Bronchial epithelial cell (primary cell): ENCODE results near the gene NUAK2. TPM values are rescaled to one million over a fixed set of nuclear protein-coding genes. Genes with fewer than 3 reads are reported as not detected.
A peak's percentile ranks its signal among the peaks of the same experiment; 100 is the strongest.
"Not testable (repeated sequence)": the region's sequence is repeated elsewhere in the genome, so short reads cannot be mapped to it uniquely, and the experiment has no call there.

Source experiments
- DNase-seq: peaks from one replicate; pipeline ENCODE4 v3.0.0-alpha.2; 2010; ENCODE audit warnings: low read depth
- FAIRE-seq: peaks from 2 replicates; lab custom pipeline; 2011; peaks lifted over from hg19 to GRCh38; lab: Jason Lieb, UNC
- H3K27me3 ChIP-seq: 2 replicates; pipeline ENCODE4 v1.5.1; 2011; ENCODE audit warnings: low read length; ENCODE audit not compliant: control insufficient read depth, insufficient read depth
- H3K36me3 ChIP-seq: 2 replicates; pipeline ENCODE4 v1.5.1; 2011; ENCODE audit warnings: low read length; ENCODE audit not compliant: control insufficient read depth, insufficient read depth
- H3K4me3 ChIP-seq: 2 replicates; pipeline ENCODE4 v1.5.1; 2011; ENCODE audit warnings: mild to moderate bottlenecking, low read depth, low read length, control low read depth
- CTCF ChIP-seq: IDR thresholded peaks from 2 replicates; pipeline ENCODE4 v1.5.1; 2011; ENCODE audit warnings: mild to moderate bottlenecking, moderate library complexity, low read length, control low read depth, inconsistent platforms; ENCODE audit not compliant: insufficient read depth, severe bottlenecking
- total RNA-seq: library from RNA; depleted of rRNA; stranded (reverse); fragments of >200 nt; gene quantifications from 2 replicates; pipeline ENCODE4 v1.2.1, GENCODE V29; 2014

The NUAK2 gene
- total RNA-seq, 1 donor from 2014 or later = 3.9 TPM

GRCh38 chr1:205283270-205284147 is 38.0 kb downstream of the NUAK2 start:
- no peak for FAIRE-seq
- no peak for TF ChIP-seq CTCF
- H3K4me3 ChIP-seq = no peak overlapping the region
- DNase-seq = no peak
- no peaks in the 10 kb centered on the region for H3K36me3 ChIP-seq
- no peaks in the 10 kb centered on the region for H3K27me3 ChIP-seq

GRCh38 chr1:205280666-205281395 is 40.7 kb downstream of the NUAK2 start:
- not testable (repeated sequence) for DNase-seq, FAIRE-seq, H3K27me3 ChIP-seq

GRCh38 chr1:205279986-205280385 is 41.6 kb downstream of the NUAK2 start:
- Histone ChIP-seq H3K4me3 (no peak overlapping the region), H3K36me3 (no peaks in the 10 kb centered on the region), H3K27me3 (no peaks in the 10 kb centered on the region)
- FAIRE-seq (peak; percentile 55), DNase-seq (peak; percentile 58)
- TF ChIP-seq CTCF = no peak

More at GRCh38 chr1:205280666-205281395, 40.7 kb downstream of the NUAK2 start:
- not testable (repeated sequence) for H3K4me3 ChIP-seq, H3K36me3 ChIP-seq

GRCh38 chr1:205276689-205277065 is 44.9 kb downstream of the NUAK2 start:
- no peaks in the 10 kb centered on the region for H3K36me3 ChIP-seq
- H3K4me3 ChIP-seq = no peak overlapping the region
- no peaks in the 10 kb centered on the region for H3K27me3 ChIP-seq
- DNase-seq = no peak
- TF ChIP-seq CTCF = no peak
- FAIRE-seq = no peak

GRCh38 chr1:205275916-205276688 is 45.4 kb downstream of the NUAK2 start:
- FAIRE-seq (no peak), DNase-seq (peak; percentile 77)
- H3K4me3 ChIP-seq = no peak overlapping the region
- H3K36me3 ChIP-seq = no peaks in the 10 kb centered on the region
- TF ChIP-seq CTCF = no peak
- H3K27me3 ChIP-seq = no peaks in the 10 kb centered on the region

- no peak for FAIRE-seq
- Histone ChIP-seq H3K36me3 (no peaks in the 10 kb centered on the region), H3K27me3 (no peaks in the 10 kb centered on the region), H3K4me3 (no peak overlapping the region)
- TF ChIP-seq CTCF = no peak
- DNase-seq = no peak
Measured at GRCh38 chr1:205275133-205275532, 46.4 kb downstream of the NUAK2 start.
